Measurements from ENCODE around the gene COL6A5. TPM values are rescaled to one million over a fixed set of nuclear protein-coding genes. Genes with fewer than 3 reads are reported as not detected.

Gene COL6A5
- total RNA-seq, 1 experiment from 2014 or later = not detected

DNA sequence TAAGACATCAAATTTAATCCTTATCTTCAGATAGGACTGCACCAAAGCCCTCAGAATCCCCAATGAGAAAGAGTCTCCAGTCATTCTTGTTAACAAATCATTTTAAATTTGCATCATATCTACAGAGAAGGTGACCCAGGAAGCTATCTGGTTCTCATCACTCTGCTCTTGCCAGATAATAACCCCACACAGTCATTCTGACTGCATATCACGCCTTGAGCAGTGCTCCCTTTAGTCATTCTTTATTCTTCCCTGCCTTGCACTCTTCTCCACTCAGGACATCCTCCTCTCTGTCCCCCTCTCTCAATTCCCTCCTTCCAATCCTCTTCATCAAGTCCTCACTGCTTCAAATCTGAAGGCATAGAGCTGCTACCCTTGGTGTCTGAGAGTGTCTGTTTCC lies 87.8 kb downstream of the COL6A5 start:
- no peak for DNase-seq (ENCODE audit: low read depth, low spot score)
- Histone ChIP-seq H3K27ac (ENCODE audit: low read depth, low read length) (no peak overlapping the region), H3K79me2 (ENCODE audit: insufficient read depth, low read length) (no peaks in the 10 kb centered on the region), H4K20me1 (ENCODE audit: insufficient read depth) (no peaks in the 10 kb centered on the region), H3K9me2 (ENCODE audit: insufficient read depth) (no peaks in the 10 kb centered on the region), H3K4me1 (ENCODE audit: control insufficient read depth in 1 of 2, insufficient read depth in 2 of 2, low read length in 2 of 2) (no peaks in the 10 kb centered on the region), H3K36me3 (ENCODE audit: control insufficient read depth in 1 of 2, insufficient read depth in 2 of 2, low read length in 2 of 2) (no peaks in the 10 kb centered on the region), H3K4me2 (ENCODE audit: low read length) (no peak overlapping the region), H3K9ac (ENCODE audit: low read length) (no peak overlapping the region), H3K27me3 (ENCODE audit: insufficient read depth, low read length) (peaks cover 37% of the 10 kb centered on the region), H3K9me3 (ENCODE audit: control insufficient read depth in 1 of 2, insufficient read depth in 1 of 2, low read depth in 1 of 2, low read length in 2 of 2) (no peaks in the 10 kb centered on the region), H3K4me3 (replicated peaks in 1 of 2; ENCODE audit: low read depth in 1 of 2, low read length in 2 of 2) (no peak overlapping the region), H2AFZ (ENCODE audit: low read depth, low read length, poor library complexity, severe bottlenecking) (no peak overlapping the region)
- intact Hi-C loops (cut with micrococcal nuclease) = no loop called here
- ATAC-seq = no peak
- ChIA-PET RAD21 (ENCODE audit: low non-redundant PET in 1 of 2, low total read pairs in 2 of 2, uncharacterized antibody in 2 of 2, unreplicated experiment in 2 of 2) (no interaction called here), CTCF (no interaction called here), POLR2A (no interaction called here)
- no TSS peak for BruUV-seq (replicated peaks)
- TF ChIP-seq YY1 (IDR thresholded peaks at IDR 0.05; ENCODE audit: extremely low read depth, insufficient replicate concordance, low read depth, low read length) (no peak), ELF1 (IDR thresholded peaks at IDR 0.05; ENCODE audit: borderline replicate concordance, low read depth) (no peak), ZFX (IDR thresholded peaks at IDR 0.05) (no peak), SRF (IDR thresholded peaks at IDR 0.05; ENCODE audit: low read depth) (no peak), FOSL1 (IDR thresholded peaks at IDR 0.05; ENCODE audit: low read depth) (no peak), EZH2phosphoT487 (IDR thresholded peaks at IDR 0.05; ENCODE audit: borderline replicate concordance) (no peak), TCF7L2 (IDR thresholded peaks at IDR 0.05; ENCODE audit: borderline replicate concordance, extremely low read depth, insufficient read depth, insufficient read length) (no peak), JUND (IDR thresholded peaks at IDR 0.05) (no peak), ZNF274 (IDR thresholded peaks at IDR 0.05; ENCODE audit: low read depth, low read length) (no peak), CEBPB (IDR thresholded peaks at IDR 0.05; ENCODE audit: low read depth) (no peak), CBX3 (IDR thresholded peaks at IDR 0.05; ENCODE audit: low read depth) (no peak), EGR1 (IDR thresholded peaks at IDR 0.05; ENCODE audit: low read depth) (no peak), POLR2AphosphoS5 (IDR thresholded peaks at IDR 0.05; ENCODE audit: low read depth, low read length) (no peak), SIN3A (IDR thresholded peaks at IDR 0.05; ENCODE audit: low read depth) (no peak), RAD21 (IDR thresholded peaks at IDR 0.05; ENCODE audit: low read depth) (no peak), SP1 (IDR thresholded peaks at IDR 0.05; ENCODE audit: low read depth) (no peak)
- TF ChIP-seq, protein P1, sequence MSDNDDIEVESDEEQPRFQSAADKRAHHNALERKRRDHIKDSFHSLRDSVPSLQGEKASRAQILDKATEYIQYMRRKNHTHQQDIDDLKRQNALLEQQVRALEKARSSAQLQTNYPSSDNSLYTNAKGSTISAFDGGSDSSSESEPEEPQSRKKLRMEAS (IDR thresholded peaks at IDR 0.05) = no peak
- TF ChIP-seq, protein P2, sequence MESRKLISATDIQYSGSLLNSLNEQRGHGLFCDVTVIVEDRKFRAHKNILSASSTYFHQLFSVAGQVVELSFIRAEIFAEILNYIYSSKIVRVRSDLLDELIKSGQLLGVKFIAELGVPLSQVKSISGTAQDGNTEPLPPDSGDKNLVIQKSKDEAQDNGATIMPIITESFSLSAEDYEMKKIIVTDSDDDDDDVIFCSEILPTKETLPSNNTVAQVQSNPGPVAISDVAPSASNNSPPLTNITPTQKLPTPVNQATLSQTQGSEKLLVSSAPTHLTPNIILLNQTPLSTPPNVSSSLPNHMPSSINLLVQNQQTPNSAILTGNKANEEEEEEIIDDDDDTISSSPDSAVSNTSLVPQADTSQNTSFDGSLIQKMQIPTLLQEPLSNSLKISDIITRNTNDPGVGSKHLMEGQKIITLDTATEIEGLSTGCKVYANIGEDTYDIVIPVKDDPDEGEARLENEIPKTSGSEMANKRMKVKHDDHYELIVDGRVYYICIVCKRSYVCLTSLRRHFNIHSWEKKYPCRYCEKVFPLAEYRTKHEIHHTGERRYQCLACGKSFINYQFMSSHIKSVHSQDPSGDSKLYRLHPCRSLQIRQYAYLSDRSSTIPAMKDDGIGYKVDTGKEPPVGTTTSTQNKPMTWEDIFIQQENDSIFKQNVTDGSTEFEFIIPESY (IDR thresholded peaks at IDR 0.05; ENCODE audit: extremely low read depth, insufficient replicate concordance, low read length) = no peak
- TF ChIP-seq, protein P3, sequence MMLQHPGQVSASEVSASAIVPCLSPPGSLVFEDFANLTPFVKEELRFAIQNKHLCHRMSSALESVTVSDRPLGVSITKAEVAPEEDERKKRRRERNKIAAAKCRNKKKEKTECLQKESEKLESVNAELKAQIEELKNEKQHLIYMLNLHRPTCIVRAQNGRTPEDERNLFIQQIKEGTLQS (IDR thresholded peaks at IDR 0.05) = no peak
- TF ChIP-seq, protein P4, sequence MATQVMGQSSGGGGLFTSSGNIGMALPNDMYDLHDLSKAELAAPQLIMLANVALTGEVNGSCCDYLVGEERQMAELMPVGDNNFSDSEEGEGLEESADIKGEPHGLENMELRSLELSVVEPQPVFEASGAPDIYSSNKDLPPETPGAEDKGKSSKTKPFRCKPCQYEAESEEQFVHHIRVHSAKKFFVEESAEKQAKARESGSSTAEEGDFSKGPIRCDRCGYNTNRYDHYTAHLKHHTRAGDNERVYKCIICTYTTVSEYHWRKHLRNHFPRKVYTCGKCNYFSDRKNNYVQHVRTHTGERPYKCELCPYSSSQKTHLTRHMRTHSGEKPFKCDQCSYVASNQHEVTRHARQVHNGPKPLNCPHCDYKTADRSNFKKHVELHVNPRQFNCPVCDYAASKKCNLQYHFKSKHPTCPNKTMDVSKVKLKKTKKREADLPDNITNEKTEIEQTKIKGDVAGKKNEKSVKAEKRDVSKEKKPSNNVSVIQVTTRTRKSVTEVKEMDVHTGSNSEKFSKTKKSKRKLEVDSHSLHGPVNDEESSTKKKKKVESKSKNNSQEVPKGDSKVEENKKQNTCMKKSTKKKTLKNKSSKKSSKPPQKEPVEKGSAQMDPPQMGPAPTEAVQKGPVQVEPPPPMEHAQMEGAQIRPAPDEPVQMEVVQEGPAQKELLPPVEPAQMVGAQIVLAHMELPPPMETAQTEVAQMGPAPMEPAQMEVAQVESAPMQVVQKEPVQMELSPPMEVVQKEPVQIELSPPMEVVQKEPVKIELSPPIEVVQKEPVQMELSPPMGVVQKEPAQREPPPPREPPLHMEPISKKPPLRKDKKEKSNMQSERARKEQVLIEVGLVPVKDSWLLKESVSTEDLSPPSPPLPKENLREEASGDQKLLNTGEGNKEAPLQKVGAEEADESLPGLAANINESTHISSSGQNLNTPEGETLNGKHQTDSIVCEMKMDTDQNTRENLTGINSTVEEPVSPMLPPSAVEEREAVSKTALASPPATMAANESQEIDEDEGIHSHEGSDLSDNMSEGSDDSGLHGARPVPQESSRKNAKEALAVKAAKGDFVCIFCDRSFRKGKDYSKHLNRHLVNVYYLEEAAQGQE (IDR thresholded peaks at IDR 0.05; ENCODE audit: low read depth) = no peak
